ENCODE results near the gene PDGFB. TPM values are rescaled to one million over a fixed set of nuclear protein-coding genes. Genes with fewer than 3 reads are reported as not detected.
A peak's percentile ranks its signal among the peaks of the same experiment; 100 is the strongest.

PDGFB gene
- total RNA-seq, 2 donors from 2014 or later: 1.9 to 5.6 TPM

DNA sequence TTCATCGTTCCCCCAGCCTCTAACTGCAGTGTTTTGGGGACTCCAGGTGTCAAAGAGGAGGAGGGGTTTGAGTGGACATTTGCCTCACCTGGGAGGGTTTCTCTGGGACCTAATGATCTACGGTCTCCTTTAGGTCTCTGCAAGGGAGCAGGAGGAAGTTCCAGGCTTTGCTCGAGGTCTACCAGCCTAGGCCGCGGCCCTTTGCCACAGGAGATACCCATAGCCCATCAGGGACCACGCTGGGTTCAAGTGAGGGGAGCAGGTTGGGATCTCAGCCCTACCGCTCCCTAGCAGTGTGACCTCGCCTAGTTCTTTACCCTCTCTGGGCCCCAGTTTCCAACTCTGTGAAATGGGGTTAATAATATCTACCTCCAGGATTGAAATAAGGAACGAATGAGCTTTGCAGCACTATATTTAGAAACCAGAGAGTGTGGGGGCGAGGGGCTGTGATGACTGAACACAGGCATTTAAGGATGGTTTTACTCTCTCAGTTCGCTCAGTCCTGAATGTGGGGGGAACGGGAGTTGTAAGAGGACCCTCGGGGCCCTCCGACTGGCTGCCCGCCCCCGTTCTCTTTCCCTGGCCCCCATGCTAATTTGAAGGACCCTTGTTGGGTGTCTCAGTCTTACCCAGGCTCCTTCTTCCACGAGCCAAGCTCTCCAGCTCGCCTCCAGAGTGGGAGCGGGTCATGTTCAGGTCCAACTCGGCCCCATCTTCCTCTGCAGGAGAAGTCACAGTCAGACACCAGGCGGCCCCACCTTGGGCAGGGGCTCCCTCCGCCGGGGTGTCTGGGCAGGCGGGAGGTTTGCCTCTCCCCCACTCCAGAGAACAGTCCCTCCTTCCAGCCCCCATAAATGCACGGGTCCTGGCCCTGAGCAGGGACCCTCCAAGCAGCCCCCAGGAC is 11.7 kb downstream of the PDGFB start:
- Histone ChIP-seq H3K4me3 (no peak overlapping the region), H3K9me3 (no peaks in the 10 kb centered on the region), H3K36me3 (no peaks in the 10 kb centered on the region), H3K27me3 (peaks cover 22% of the 10 kb centered on the region), H3K9ac (ENCODE audit: low read depth in 2 of 2, low read length in 2 of 2) (peak overlapping the region in 1 of 2 donors; percentile 1), H3K27ac (no peak overlapping the region), H3K4me1 (peaks cover 16% of the 10 kb centered on the region)
- intact Hi-C loops (cut with DNase I): no loop called here
- DNase-seq: no peak
- TF ChIP-seq, protein P1, sequence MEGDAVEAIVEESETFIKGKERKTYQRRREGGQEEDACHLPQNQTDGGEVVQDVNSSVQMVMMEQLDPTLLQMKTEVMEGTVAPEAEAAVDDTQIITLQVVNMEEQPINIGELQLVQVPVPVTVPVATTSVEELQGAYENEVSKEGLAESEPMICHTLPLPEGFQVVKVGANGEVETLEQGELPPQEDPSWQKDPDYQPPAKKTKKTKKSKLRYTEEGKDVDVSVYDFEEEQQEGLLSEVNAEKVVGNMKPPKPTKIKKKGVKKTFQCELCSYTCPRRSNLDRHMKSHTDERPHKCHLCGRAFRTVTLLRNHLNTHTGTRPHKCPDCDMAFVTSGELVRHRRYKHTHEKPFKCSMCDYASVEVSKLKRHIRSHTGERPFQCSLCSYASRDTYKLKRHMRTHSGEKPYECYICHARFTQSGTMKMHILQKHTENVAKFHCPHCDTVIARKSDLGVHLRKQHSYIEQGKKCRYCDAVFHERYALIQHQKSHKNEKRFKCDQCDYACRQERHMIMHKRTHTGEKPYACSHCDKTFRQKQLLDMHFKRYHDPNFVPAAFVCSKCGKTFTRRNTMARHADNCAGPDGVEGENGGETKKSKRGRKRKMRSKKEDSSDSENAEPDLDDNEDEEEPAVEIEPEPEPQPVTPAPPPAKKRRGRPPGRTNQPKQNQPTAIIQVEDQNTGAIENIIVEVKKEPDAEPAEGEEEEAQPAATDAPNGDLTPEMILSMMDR (IDR thresholded peaks at IDR 0.05): no peak

DNA sequence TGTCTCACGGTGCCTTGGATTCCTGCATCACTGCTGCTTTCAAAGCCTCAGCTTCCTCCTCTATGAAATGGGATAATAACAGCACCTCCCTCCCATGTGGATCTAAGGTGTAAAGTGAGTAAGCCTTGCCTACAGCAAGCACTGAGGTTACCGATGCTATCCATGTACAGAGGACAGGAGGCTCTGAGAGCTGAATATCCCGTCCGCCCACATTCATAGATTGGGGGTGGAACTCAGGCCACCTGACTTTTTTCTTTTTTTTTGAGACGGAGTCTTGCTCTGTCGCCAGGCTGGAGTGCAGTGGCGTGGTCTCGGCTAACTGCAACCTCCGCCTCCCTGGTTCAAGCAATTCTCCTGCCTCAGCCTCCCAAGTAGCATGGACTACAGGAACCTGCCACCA is 12.5 kb downstream of the PDGFB start:
- no peak for DNase-seq
- H3K9me3 ChIP-seq: no peaks in the 10 kb centered on the region
- no peaks in the 10 kb centered on the region for H3K36me3 ChIP-seq
- intact Hi-C loops (cut with DNase I): no loop called here
- no peak overlapping the region for H3K4me3 ChIP-seq
- H3K27me3 ChIP-seq: peaks cover 16% of the 10 kb centered on the region
- no peak overlapping the region for H3K27ac ChIP-seq
- TF ChIP-seq, protein P1 (IDR thresholded peaks at IDR 0.05): no peak
- H3K9ac ChIP-seq (ENCODE audit: low read depth in 2 of 2, low read length in 2 of 2): no peak overlapping the region
- peaks cover 11% of the 10 kb centered on the region for H3K4me1 ChIP-seq

DNA sequence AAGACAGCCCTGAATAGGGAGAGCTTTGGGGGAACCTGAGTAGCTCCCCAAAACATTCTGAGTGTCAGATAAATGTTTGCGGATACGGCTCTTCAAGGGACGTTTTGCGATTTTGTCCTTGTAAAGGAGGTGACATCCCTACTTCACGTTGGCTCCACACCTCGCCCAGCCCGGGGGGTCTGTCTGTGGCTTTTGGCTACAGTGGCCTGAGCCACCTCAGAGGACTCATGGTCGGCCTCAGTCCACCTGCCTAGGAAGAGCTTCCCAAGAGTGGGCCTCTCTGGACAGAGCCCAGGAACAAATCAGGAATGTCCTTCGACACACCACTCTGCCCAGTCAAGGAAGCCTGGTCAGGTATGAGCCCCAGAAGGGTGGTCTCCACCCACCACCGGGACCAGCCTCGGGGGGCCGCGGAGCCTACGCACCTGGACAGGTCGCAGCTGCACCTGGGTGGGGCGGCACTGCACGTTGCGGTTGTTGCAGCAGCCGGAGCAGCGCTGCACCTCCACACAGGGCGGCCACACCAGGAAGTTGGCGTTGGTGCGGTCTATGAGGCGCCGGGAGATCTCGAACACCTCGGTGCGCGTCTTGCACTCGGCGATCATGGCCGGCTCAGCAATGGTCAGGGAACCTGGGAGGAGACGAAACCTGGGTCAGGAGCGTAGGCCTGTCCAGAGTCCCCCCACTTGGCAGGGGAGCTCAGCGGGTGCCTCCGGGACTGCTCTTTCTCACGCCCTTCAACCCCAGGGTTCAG is 13.4 kb downstream of the PDGFB start:
- TF ChIP-seq, protein P1 (IDR thresholded peaks at IDR 0.05): no peak
- Histone ChIP-seq H3K9me3 (no peaks in the 10 kb centered on the region), H3K27me3 (peaks cover 10% of the 10 kb centered on the region), H3K4me1 (peaks cover 9% of the 10 kb centered on the region), H3K36me3 (no peaks in the 10 kb centered on the region), H3K27ac (no peak overlapping the region), H3K4me3 (no peak overlapping the region), H3K9ac (ENCODE audit: low read depth in 2 of 2, low read length in 2 of 2) (no peak overlapping the region)
- DNase-seq: no peak
- intact Hi-C loops (cut with DNase I): no loop called here

DNA sequence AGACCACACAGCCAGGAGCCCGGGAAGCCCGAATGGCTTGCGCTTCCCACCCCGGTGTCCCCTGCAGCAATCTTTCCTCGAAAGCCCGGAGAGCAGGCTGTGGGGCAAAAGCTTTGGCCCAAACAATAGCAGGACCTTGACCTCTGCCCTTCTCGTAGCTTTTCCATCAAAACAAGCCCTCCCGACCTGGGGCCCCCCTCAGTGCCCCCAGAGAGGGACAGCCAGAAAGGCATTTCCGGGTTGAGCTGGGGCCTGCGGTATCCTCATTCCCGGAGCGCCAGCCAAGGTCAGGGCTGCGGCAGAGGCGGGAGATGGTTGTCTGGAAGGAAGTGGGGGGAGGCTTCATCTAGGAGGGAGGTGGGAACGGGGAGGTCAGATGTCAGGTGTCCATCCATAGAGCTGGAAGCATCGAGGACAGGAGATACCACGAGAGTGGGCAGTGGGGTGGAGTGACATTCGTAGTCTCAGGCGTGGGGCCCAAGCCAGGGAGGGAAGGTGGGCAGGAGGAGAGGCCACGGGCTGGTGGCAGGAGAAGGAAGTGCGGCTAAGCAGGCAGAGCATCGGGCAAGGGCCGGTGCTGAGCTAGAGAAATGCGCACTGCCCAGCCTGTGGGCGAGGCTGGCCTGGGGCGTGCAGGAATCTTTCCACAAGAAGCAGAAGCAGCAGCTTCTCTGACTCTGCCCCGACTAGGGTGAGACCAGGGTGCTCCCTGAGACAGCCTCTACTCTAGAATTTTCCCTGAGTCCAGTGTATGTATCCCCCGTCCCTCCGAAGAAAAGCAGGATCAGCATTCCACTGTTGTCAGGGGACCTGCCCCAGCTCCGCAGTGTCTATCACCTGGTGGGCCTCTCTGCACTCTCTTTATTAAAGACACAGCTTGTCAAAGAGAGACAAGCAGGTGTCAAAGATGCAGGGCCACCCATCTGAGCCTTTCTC is 14.3 kb downstream of the PDGFB start:
- intact Hi-C loops (cut with DNase I): no loop called here

More for the DNA sequence above, 14.3 kb downstream of the PDGFB start:
- TF ChIP-seq, protein P1 (IDR thresholded peaks at IDR 0.05): no peak
- Histone ChIP-seq H3K27me3 (peaks cover 1% of the 10 kb centered on the region), H3K4me3 (no peak overlapping the region), H3K9ac (ENCODE audit: low read depth in 2 of 2, low read length in 2 of 2) (no peak overlapping the region), H3K4me1 (peaks cover under 1% of the 10 kb centered on the region), H3K9me3 (no peaks in the 10 kb centered on the region), H3K36me3 (no peaks in the 10 kb centered on the region), H3K27ac (no peak overlapping the region)
- no peak for DNase-seq
